Measurements from ENCODE around the gene CDH24.
A peak's percentile ranks its signal among the peaks of the same experiment; 100 is the strongest.

The CDH24 gene

GRCh38 chr14:23009939-23010726 lies 47.2 kb downstream of the CDH24 start, which contains the start of gene C14orf93:
Gene C14orf93, minus strand, starts transcription at chr14:23010143. Its CDS starts 11,120 bp downstream, at chr14:22999023.
- ChIA-PET POLR2A (ENCODE audit: low non-redundant PET) (interaction anchor here (0.6 kb wide), 1 partner anchor 32 kb away, joined by 3 read pairs; no protein-coding TSS in a partner anchor), CTCF (interaction anchor here (0.6 to 0.7 kb wide), 2 partner anchors 138 to 453 kb away, joined by 3 to 7 read pairs; no protein-coding TSS in a partner anchor)
- peak; percentile 78 for DNase-seq (ENCODE audit: low spot score)
- TF ChIP-seq CTCF (conservative IDR thresholded peaks at IDR 0.05; ENCODE audit: low read depth): no peak
- peak within 1 kb of the TSS; percentile 85 for H3K27ac ChIP-seq

- POLR2A ChIA-PET (ENCODE audit: low non-redundant PET): no interaction called here
- CTCF ChIA-PET: no interaction called here
- DNase-seq (ENCODE audit: low spot score): no peak
- TF ChIP-seq CTCF (conservative IDR thresholded peaks at IDR 0.05; ENCODE audit: low read depth): no peak
- H3K27ac ChIP-seq: peak overlapping the region; percentile 85
Measured at GRCh38 chr14:23009483-23009938, 47.8 kb downstream of the CDH24 start.

- CTCF ChIA-PET: no interaction called here
- DNase-seq (ENCODE audit: low spot score): no peak
- POLR2A ChIA-PET (ENCODE audit: low non-redundant PET): no interaction called here
- no peak overlapping the region for H3K27ac ChIP-seq
- TF ChIP-seq CTCF (conservative IDR thresholded peaks at IDR 0.05; ENCODE audit: low read depth): no peak
Measured at GRCh38 chr14:23008831-23009230, 48.5 kb downstream of the CDH24 start.

- TF ChIP-seq CTCF (conservative IDR thresholded peaks at IDR 0.05; ENCODE audit: low read depth): peak; percentile 39
- POLR2A ChIA-PET (ENCODE audit: low non-redundant PET): interaction anchor here (0.6 to 1.3 kb wide), 5 partner anchors 11 to 53 kb away, joined by 3 to 8 read pairs (median 4); no protein-coding TSS in a partner anchor
- peak; percentile 100 for DNase-seq (ENCODE audit: low spot score)
- peak overlapping the region; percentile 96 for H3K27ac ChIP-seq
- CTCF ChIA-PET: interaction anchor here (0.6 to 2.3 kb wide), 10 partner anchors 13 to 250 kb away, joined by 3 to 22 read pairs (median 5); partner anchors contain the start of genes AJUBA and HAUS4
Measured at GRCh38 chr14:23006544-23007419, 50.5 kb downstream of the CDH24 start.

- peak overlapping the region; percentile 96 for H3K27ac ChIP-seq
- no peak for DNase-seq (ENCODE audit: low spot score)
- ChIA-PET POLR2A (ENCODE audit: low non-redundant PET) (interaction anchor here (0.6 to 1.3 kb wide), 3 partner anchors 11 to 24 kb away, joined by 3 to 4 read pairs (median 3); no protein-coding TSS in a partner anchor), CTCF (interaction anchor here (0.9 to 2.3 kb wide), 7 partner anchors 12 to 63 kb away, joined by 3 to 22 read pairs (median 6); partner anchors contain the start of genes AJUBA and HAUS4)
- TF ChIP-seq CTCF (conservative IDR thresholded peaks at IDR 0.05; ENCODE audit: low read depth): no peak
Measured at GRCh38 chr14:23006188-23006534, 51.2 kb downstream of the CDH24 start.
